HepG2 (cell line): ENCODE data around the gene FAT2. TPM values are rescaled to one million over a fixed set of nuclear protein-coding genes. Genes with fewer than 3 reads are reported as not detected.

Source experiments
- ATF4 ChIP-seq, 2 experiments: fragments of 450-650 bp in 1 of 2; sonication (generic) in 1 of 2; formaldehyde crosslinking; IDR thresholded peaks; 2 replicates each; pipeline versions ENCODE4 v1.5.0 to v1.8.0; 2020 to 2022; ENCODE audit warnings: mild to moderate bottlenecking in 1 of 2, missing genetic modification reagents in 1 of 2
- BCL6 ChIP-seq: IDR thresholded peaks from 2 replicates; pipeline ENCODE4 v1.6.1; 2016; ENCODE audit warnings: missing genetic modification reagents, missing compliant biosample characterization
- CHCHD3 ChIP-seq: sonication (generic); formaldehyde crosslinking; IDR thresholded peaks from 2 replicates; pipeline ENCODE4 v1.8.0; 2022; ENCODE audit warnings: mild to moderate bottlenecking, missing genetic modification reagents, moderate library complexity
- CHD4 ChIP-seq: fragments of 200-600 bp; sonication (generic); IDR thresholded peaks from 2 replicates; pipeline ENCODE4 v1.7.0; 2017; ENCODE audit warnings: mild to moderate bottlenecking, low read length, borderline replicate concordance
- CREB1 ChIP-seq, 2 experiments: fragments of 450-650 bp in 1 of 2; IDR thresholded peaks; 2 replicates each; pipeline ENCODE4 v1.6.1; 2016 to 2017; ENCODE audit warnings: control low read depth in 1 of 2, mild to moderate bottlenecking in 1 of 2, missing compliant biosample characterization in 1 of 2, missing genetic modification characterization in 1 of 2
- HMG20A ChIP-seq: IDR thresholded peaks from 2 replicates; pipeline ENCODE4 v1.6.1; 2016; ENCODE audit warnings: borderline replicate concordance
- KAT8 ChIP-seq: IDR thresholded peaks from 2 replicates; pipeline ENCODE4 v1.6.1; 2016; ENCODE audit warnings: missing genetic modification reagents, missing compliant biosample characterization
- KDM1A ChIP-seq: IDR thresholded peaks from 2 replicates; pipeline ENCODE4 v1.6.1; 2016; ENCODE audit warnings: missing compliant biosample characterization
- LCORL ChIP-seq, 2 experiments: fragments of 450-650 bp in 1 of 2; sonication (generic) in 1 of 2; formaldehyde crosslinking in 1 of 2; IDR thresholded peaks; 2 replicates each; pipeline versions ENCODE4 v1.5.0 to v1.6.1; 2017 to 2020; ENCODE audit warnings: antibody characterized with exemption in 1 of 2, missing genetic modification reagents in 1 of 2
- NFE2L2 ChIP-seq: fragments of 150-350 bp; IDR thresholded peaks from 2 replicates; pipeline ENCODE4 v1.6.1; 2014; ENCODE audit warnings: low read length
- NKX3-1 ChIP-seq: sonication (generic); formaldehyde crosslinking; IDR thresholded peaks from 2 replicates; pipeline ENCODE4 v1.5.0; 2020; ENCODE audit warnings: missing genetic modification reagents
- RERE ChIP-seq: IDR thresholded peaks from 2 replicates; pipeline ENCODE4 v1.6.1; 2016; ENCODE audit warnings: low read depth, missing genetic modification reagents, missing compliant biosample characterization
- SMARCE1 ChIP-seq: fragments of 450-650 bp; IDR thresholded peaks from 2 replicates; pipeline ENCODE4 v1.6.1; 2017; ENCODE audit warnings: borderline replicate concordance
- SOX13 ChIP-seq, 3 experiments: fragments of 450-650 bp in 1 of 3; sonication (generic) in 1 of 3; formaldehyde crosslinking in 1 of 3; IDR thresholded peaks in 2 of 3; conservative IDR thresholded peaks in 1 of 3; 2 replicates each; pipeline versions ENCODE4 v1.5.0 to v1.6.1; 2016 to 2020; ENCODE audit warnings: antibody characterized with exemption in 1 of 3, mild to moderate bottlenecking in 1 of 3, missing compliant biosample characterization in 1 of 3, missing genetic modification reagents in 1 of 3, moderate library complexity in 1 of 3
- TBL1XR1 ChIP-seq: fragments of 150-350 bp; IDR thresholded peaks from 2 replicates; pipeline ENCODE4 v1.6.1; 2014; ENCODE audit warnings: borderline replicate concordance, low read length; ENCODE audit not compliant: partially characterized antibody
- TFAP4 ChIP-seq: sonication (generic); IDR thresholded peaks from 2 replicates; pipeline ENCODE4 v1.6.1; 2016; ENCODE audit warnings: low read depth, borderline replicate concordance
- ZFP1 ChIP-seq: IDR thresholded peaks from 2 replicates; pipeline ENCODE4 v1.6.1; 2016
- ZMYM2 ChIP-seq: sonication (generic); formaldehyde crosslinking; IDR thresholded peaks from 2 replicates; pipeline ENCODE4 v1.8.0; 2022; ENCODE audit warnings: mild to moderate bottlenecking, missing genetic modification reagents
- ZNF616 ChIP-seq: sonication (generic); formaldehyde crosslinking; IDR thresholded peaks from 2 replicates; pipeline ENCODE4 v1.5.0; 2020; ENCODE audit warnings: low read depth, mild to moderate bottlenecking, missing genetic modification reagents
- ZNF747 ChIP-seq: sonication (generic); formaldehyde crosslinking; IDR thresholded peaks from 2 replicates; pipeline ENCODE4 v1.8.1; 2023; ENCODE audit warnings: missing genetic modification reagents, mild to moderate bottlenecking, borderline replicate concordance
- ZSCAN22 ChIP-seq: sonication (generic); formaldehyde crosslinking; IDR thresholded peaks from 2 replicates; pipeline ENCODE4 v1.4.0; 2020; ENCODE audit warnings: mild to moderate bottlenecking, missing genetic modification reagents
- ZSCAN30 ChIP-seq: sonication (generic); formaldehyde crosslinking; IDR thresholded peaks from 2 replicates; pipeline ENCODE4 v1.5.0; 2020; ENCODE audit warnings: mild to moderate bottlenecking, missing genetic modification reagents
- polyA plus RNA-seq, 8 experiments: library from polyadenylated mRNA; depleted of rRNA in 3 of 8; stranded (reverse) in 7 of 8; unstranded in 1 of 8; fragments of >200 nt; fragmentation: Illumina TruSeq in 4 of 8; extraction: Trizol in 4 of 8; gene quantifications; 2 replicates each; pipeline versions ENCODE4 v1.2.1 to v1.2.3, GENCODE V29; 2011 to 2016; ENCODE audit warnings: low read depth in 4 of 8, missing spikeins in 1 of 8, mixed read lengths in 1 of 8; ENCODE audit not compliant: insufficient read depth in 1 of 8
- total RNA-seq, 5 experiments: library from RNA; depleted of rRNA; stranded (reverse); fragments of >200 nt; fragmentation: Illumina TruSeq; extraction: Trizol; gene quantifications; 2 replicates each; pipeline ENCODE4 v1.2.3, GENCODE V29; 2016; ENCODE audit warnings: low read depth in 1 of 5

FAT2 gene
- total and polyA plus RNA-seq, 2 of the 13 experiments (the other 11 are each of a cell fraction or from before 2014, with no cell fraction given): not detected

DNA sequence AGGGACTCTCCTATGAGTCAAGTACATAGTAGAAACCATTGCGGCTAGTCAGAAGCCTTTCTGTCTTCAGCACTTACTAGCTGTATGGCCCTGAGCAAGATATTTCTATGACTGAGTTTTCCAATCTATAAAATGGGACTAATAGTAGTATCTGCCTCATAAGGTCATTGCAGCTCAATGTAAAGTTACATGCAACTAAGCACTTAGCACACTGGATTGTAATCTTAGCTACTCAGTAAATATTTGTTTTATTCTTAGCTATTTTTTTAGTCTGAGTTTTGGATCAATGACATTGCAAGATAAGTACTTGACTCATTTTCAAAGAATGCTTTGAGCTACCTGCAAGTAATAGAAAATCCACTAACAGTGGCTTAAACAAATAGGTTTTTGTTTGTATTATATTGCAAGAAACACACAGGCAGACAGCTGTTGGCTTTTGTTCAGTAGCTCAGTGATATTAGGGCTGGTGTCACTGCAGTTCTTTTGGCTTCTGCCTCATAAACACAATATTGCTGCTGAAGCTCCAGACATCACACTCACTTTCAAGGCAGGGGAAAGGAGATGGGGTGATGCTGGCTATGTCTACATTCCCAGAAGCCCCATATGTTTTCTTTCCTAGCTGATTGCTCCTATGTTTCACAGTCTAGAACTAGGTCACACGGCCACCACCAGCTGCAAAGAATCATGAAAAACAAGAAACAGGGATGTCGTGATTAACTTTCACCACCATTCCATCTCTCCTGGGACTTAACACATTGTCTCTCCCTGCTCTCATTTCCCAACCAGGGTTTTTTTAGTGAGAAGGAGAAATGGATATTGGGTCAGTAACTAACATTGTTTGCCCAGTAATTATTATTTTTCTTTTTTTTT lies 26.9 kb upstream of the FAT2 start (continued):
- TF ChIP-seq ATF4 (CRISPR knock-in tag; IDR thresholded peaks at IDR 0.05) (peak in 1 of 2 experiments; percentile 67; a peak in 2 of 4 replicates), ZNF616 (CRISPR knock-in tag) (no peak), ZSCAN22 (CRISPR knock-in tag) (no peak), CREB1 (IDR thresholded peaks at IDR 0.05) (no peak), CREB1 (CRISPR knock-in tag; IDR thresholded peaks at IDR 0.05) (peak; percentile 69), TBL1XR1 (peak; percentile 88), CHD4 (peak; percentile 51; the same call in 1 of the 2 replicates), SOX13 (IDR thresholded peaks at IDR 0.05) (peak; percentile 89; the same call in 1 of the 2 replicates), SOX13 (CRISPR knock-in tag; conservative IDR thresholded peaks at IDR 0.05 in 1 of 2, IDR thresholded peaks at IDR 0.05 in 1 of 2) (peak in 1 of 2 experiments; percentile 97; a peak in 2 of 4 replicates), ZMYM2 (CRISPR knock-in tag) (0 out of 2 replicates have a peak, but pooled peaks have one; percentile 8), SMARCE1 (peak; percentile 75; the same call in 1 of the 2 replicates), KAT8 (CRISPR knock-in tag) (peak; percentile 56), CHCHD3 (CRISPR knock-in tag) (no peak), KDM1A (CRISPR knock-in tag) (peak; percentile 82; the same call in 1 of the 2 replicates), LCORL (IDR thresholded peaks at IDR 0.05) (peak; percentile 50; the same call in 1 of the 2 replicates), LCORL (CRISPR knock-in tag; IDR thresholded peaks at IDR 0.05) (0 out of 2 replicates have a peak, but pooled peaks have one; percentile 16), TFAP4 (peak; percentile 92), ZFP1 (CRISPR knock-in tag) (peak; percentile 80; the same call in 1 of the 2 replicates), RERE (CRISPR knock-in tag) (peak; percentile 94), NKX3-1 (CRISPR knock-in tag) (0 out of 2 replicates have a peak, but pooled peaks have one; percentile 34), ZSCAN30 (no peak), BCL6 (peak; percentile 83), HMG20A (CRISPR knock-in tag) (peak; percentile 98), ZNF747 (CRISPR knock-in tag) (no peak), NFE2L2 (peak; percentile 28; the same call in 1 of the 2 replicates)
